Measurements from ENCODE around the gene RECQL5. TPM values are rescaled to one million over a fixed set of nuclear protein-coding genes. Genes with fewer than 3 reads are reported as not detected.

Gene RECQL5
- polyA plus RNA-seq, 1 of the 3 experiments (the other 2 are of a cell fraction) = 25.3 TPM

GRCh38 chr17:75628425-75628824 lies 38.5 kb downstream of the RECQL5 start:
- no peak for TF ChIP-seq MXI1 (IDR thresholded peaks at IDR 0.05; ENCODE audit: low read depth, low read length)
- TF ChIP-seq REST (IDR thresholded peaks at IDR 0.05; ENCODE audit: low read depth, low read length) = no peak
- no peak for TF ChIP-seq RXRA (IDR thresholded peaks at IDR 0.05; ENCODE audit: borderline replicate concordance, low read depth)
- TF ChIP-seq TAF1 (IDR thresholded peaks at IDR 0.05; ENCODE audit: borderline replicate concordance, low read depth, low read length) = no peak
- no peak for TF ChIP-seq PBX3 (IDR thresholded peaks at IDR 0.05)
- TF ChIP-seq MEF2A (IDR thresholded peaks at IDR 0.05; ENCODE audit: borderline replicate concordance, low read depth) = no peak
- TF ChIP-seq FOXM1 (IDR thresholded peaks at IDR 0.05; ENCODE audit: low read depth) = no peak
- TF ChIP-seq CHD2 (IDR thresholded peaks at IDR 0.05; ENCODE audit: low read length, partially characterized antibody) = no peak
- no peak for TF ChIP-seq TEAD4 (IDR thresholded peaks at IDR 0.05; ENCODE audit: borderline replicate concordance, insufficient read depth)
- TF ChIP-seq RFX5 (IDR thresholded peaks at IDR 0.05; ENCODE audit: low read length) = no peak
- no peak for TF ChIP-seq YY1 (IDR thresholded peaks at IDR 0.05; ENCODE audit: low read depth)
- no peak for TF ChIP-seq ELF1 (IDR thresholded peaks at IDR 0.05)
- TF ChIP-seq RAD21 (IDR thresholded peaks at IDR 0.05; ENCODE audit: low read length) = no peak
- no peak for TF ChIP-seq NRF1 (IDR thresholded peaks at IDR 0.05; ENCODE audit: low read depth, low read length)
- TF ChIP-seq RCOR1 (IDR thresholded peaks at IDR 0.05; ENCODE audit: low read length) = no peak
- no peak for TF ChIP-seq POLR2AphosphoS5 (IDR thresholded peaks at IDR 0.05; ENCODE audit: low read depth, low read length)
- no peak for TF ChIP-seq USF2 (IDR thresholded peaks at IDR 0.05; ENCODE audit: borderline replicate concordance, low read depth, low read length)
- TF ChIP-seq FOSL2 (IDR thresholded peaks at IDR 0.05; ENCODE audit: borderline replicate concordance, low read depth) = no peak
- CTCF ChIA-PET = interaction anchor here (1.8 to 37.9 kb wide), 6 partner anchors 8 to 123 kb away, joined by 6 to 1370 read pairs (median 20); partner anchors contain the start of genes GALK1 and SMIM5

More at GRCh38 chr17:75628425-75628824, 38.5 kb downstream of the RECQL5 start:
- Histone ChIP-seq H3K9me2 (no peaks in the 10 kb centered on the region), H3K36me3 (replicated peaks in 1 of 2; ENCODE audit: control insufficient read depth in 1 of 2, insufficient read depth in 2 of 2, low read length in 1 of 2) (peaks cover 0 to 50% of the 10 kb centered on the region in 2 experiments), H4K20me1 (ENCODE audit: insufficient read depth) (peaks cover 10% of the 10 kb centered on the region), H3K79me2 (ENCODE audit: insufficient read depth) (no peaks in the 10 kb centered on the region), H3K27me3 (ENCODE audit: insufficient read depth) (no peaks in the 10 kb centered on the region), H3K9ac (no peak overlapping the region), H3K9me3 (no peaks in the 10 kb centered on the region), H3K4me1 (ENCODE audit: control insufficient read depth in 1 of 2, insufficient read depth in 2 of 2, low read depth in 1 of 2, low read length in 1 of 2) (peaks cover 5 to 17% of the 10 kb centered on the region in 2 experiments; a peak in 3 of 4 replicates), H2AFZ (ENCODE audit: low read depth) (no peak overlapping the region), H3K4me2 (no peak overlapping the region), H3F3A (replicated peaks; ENCODE audit: insufficient read depth) (peaks cover 2% of the 10 kb centered on the region), H3K4me3 (ENCODE audit: low read depth in 2 of 2, low read length in 1 of 2) (no peak overlapping the region), H3K27ac (ENCODE audit: low read depth in 2 of 2, low read length in 1 of 2) (no peak overlapping the region)
- no peak for DNase-seq
- POLR2A ChIA-PET = interaction anchor here (1.1 kb wide), 1 partner anchor 119 kb away, joined by 4 read pairs; no protein-coding TSS in a partner anchor
- WGBS (ENCODE audit: low lambda C conversion rate) = 88% methylated on average over 6 of the region's 6 CpGs
